Transverse colon (tissue), 3 donors: ENCODE data around the gene ECI1.

ENCODE experiments used
- CTCF ChIP-seq, 5 experiments: fragments of 200-600 bp in 3 of 5; fragments of 450-650 bp in 2 of 5; sonication (generic) in 3 of 5; IDR thresholded peaks; 1 replicate in 2 of 5; 2 replicates in 3 of 5; pipeline ENCODE4 v1.5.1; 2016 to 2017; ENCODE audit warnings: antibody characterized with exemption in 5 of 5, inconsistent platforms in 3 of 5, mild to moderate bottlenecking in 2 of 5, moderate library complexity in 1 of 5
- EP300 ChIP-seq: sonication (generic); formaldehyde crosslinking; IDR thresholded peaks from one replicate; pipeline ENCODE4 v1.6.1; 2017; ENCODE audit warnings: antibody characterized with exemption, low read depth
- POLR2A ChIP-seq: fragments of 450-650 bp; IDR thresholded peaks from one replicate; pipeline ENCODE4 v1.6.1; 2016; ENCODE audit warnings: antibody characterized with exemption, mild to moderate bottlenecking, moderate library complexity

- no peak for TF ChIP-seq CTCF (IDR thresholded peaks at IDR 0.05)
- no peak for TF ChIP-seq EP300
- TF ChIP-seq POLR2A: no peak
Measured at GRCh38 chr16:2299915-2300192, 48.5 kb upstream of the ECI1 start.
